Ovary (tissue), 3 donors: ENCODE data around the gene PHF3.

Experiments used
- CTCF ChIP-seq, 3 donors: fragments of 450-650 bp in 2 of 3; fragments of 200-600 bp in 1 of 3; IDR thresholded peaks; one replicate each; pipeline versions ENCODE4 v1.5.1 to v1.8.0; 2016 to 2022; ENCODE audit warnings: antibody characterized with exemption in 3 of 3, mild to moderate bottlenecking in 1 of 3
- EP300 ChIP-seq: sonication (generic); formaldehyde crosslinking; IDR thresholded peaks from one replicate; pipeline ENCODE4 v1.6.1; 2017; ENCODE audit warnings: antibody characterized with exemption
- POLR2A ChIP-seq: fragments of 450-650 bp; IDR thresholded peaks from one replicate; pipeline ENCODE4 v1.6.1; 2017; ENCODE audit warnings: antibody characterized with exemption, mild to moderate bottlenecking, moderate library complexity
- donor health status: DM: no; HTN: no; CAD: no.

- TF ChIP-seq CTCF (IDR thresholded peaks at IDR 0.05) (no peak), EP300 (no peak), POLR2A (no peak)
Observed at GRCh38 chr6:63660757-63661156, 25.2 kb downstream of the PHF3 start.
